Measurements from ENCODE around the gene MYO7B.

DNA sequence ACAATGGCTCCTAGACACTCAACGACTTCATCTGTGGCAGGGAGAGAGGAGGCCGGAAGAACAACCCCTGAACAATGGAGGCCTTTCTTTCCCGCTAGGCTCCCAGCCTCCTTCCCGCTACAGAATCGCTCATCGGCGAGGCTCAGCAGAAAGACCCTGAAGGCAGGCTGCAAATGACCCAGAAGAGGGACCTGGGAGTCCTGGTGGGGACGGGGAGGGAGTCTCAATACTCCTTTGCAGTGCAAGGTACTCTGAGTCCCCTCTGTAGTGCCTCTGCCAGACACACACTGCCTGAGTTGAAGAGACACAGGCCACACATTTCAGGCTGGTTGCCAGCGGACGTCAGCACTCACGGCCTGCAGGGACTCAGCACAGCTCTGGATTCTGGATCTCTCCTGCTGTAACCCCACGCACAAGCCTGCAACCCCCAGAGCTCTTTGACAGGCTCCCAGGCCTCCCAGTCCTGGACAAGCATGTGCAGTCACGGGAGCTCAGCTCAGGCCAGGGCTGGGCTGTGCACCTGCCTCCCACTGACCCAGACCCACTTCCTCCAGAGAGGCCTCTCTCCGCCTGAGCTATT, 116.6 kb downstream of the MYO7B start:
- TF ChIP-seq ZFP30 (CRISPR knock-in tag; IDR thresholded peaks at IDR 0.05) (no peak), ISL1 (CRISPR knock-in tag; IDR thresholded peaks at IDR 0.05) (no peak), OSR1 (CRISPR knock-in tag; IDR thresholded peaks at IDR 0.05) (no peak), ESRRG (CRISPR knock-in tag; IDR thresholded peaks at IDR 0.05) (no peak), TCF4 (CRISPR knock-in tag; IDR thresholded peaks at IDR 0.05; ENCODE audit: borderline replicate concordance) (peak; percentile 82; the same call in 1 of the 2 replicates), ARNTL (CRISPR knock-in tag; IDR thresholded peaks at IDR 0.05; ENCODE audit: borderline replicate concordance, low read depth) (no peak), ZNF8 (CRISPR knock-in tag; IDR thresholded peaks at IDR 0.05) (no peak), CSDC2 (CRISPR knock-in tag; IDR thresholded peaks at IDR 0.05) (no peak), GLIS3 (CRISPR knock-in tag; IDR thresholded peaks at IDR 0.05) (no peak), ZNF565 (CRISPR knock-in tag; conservative IDR thresholded peaks at IDR 0.05; ENCODE audit: low read depth) (0 out of 2 replicates have a peak, but pooled peaks have one; percentile 33)
- TF ChIP-seq, protein P1, sequence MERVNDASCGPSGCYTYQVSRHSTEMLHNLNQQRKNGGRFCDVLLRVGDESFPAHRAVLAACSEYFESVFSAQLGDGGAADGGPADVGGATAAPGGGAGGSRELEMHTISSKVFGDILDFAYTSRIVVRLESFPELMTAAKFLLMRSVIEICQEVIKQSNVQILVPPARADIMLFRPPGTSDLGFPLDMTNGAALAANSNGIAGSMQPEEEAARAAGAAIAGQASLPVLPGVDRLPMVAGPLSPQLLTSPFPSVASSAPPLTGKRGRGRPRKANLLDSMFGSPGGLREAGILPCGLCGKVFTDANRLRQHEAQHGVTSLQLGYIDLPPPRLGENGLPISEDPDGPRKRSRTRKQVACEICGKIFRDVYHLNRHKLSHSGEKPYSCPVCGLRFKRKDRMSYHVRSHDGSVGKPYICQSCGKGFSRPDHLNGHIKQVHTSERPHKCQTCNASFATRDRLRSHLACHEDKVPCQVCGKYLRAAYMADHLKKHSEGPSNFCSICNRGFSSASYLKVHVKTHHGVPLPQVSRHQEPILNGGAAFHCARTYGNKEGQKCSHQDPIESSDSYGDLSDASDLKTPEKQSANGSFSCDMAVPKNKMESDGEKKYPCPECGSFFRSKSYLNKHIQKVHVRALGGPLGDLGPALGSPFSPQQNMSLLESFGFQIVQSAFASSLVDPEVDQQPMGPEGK (CRISPR knock-in tag; IDR thresholded peaks at IDR 0.05; ENCODE audit: borderline replicate concordance), result no peak
- TF ChIP-seq, protein P2, sequence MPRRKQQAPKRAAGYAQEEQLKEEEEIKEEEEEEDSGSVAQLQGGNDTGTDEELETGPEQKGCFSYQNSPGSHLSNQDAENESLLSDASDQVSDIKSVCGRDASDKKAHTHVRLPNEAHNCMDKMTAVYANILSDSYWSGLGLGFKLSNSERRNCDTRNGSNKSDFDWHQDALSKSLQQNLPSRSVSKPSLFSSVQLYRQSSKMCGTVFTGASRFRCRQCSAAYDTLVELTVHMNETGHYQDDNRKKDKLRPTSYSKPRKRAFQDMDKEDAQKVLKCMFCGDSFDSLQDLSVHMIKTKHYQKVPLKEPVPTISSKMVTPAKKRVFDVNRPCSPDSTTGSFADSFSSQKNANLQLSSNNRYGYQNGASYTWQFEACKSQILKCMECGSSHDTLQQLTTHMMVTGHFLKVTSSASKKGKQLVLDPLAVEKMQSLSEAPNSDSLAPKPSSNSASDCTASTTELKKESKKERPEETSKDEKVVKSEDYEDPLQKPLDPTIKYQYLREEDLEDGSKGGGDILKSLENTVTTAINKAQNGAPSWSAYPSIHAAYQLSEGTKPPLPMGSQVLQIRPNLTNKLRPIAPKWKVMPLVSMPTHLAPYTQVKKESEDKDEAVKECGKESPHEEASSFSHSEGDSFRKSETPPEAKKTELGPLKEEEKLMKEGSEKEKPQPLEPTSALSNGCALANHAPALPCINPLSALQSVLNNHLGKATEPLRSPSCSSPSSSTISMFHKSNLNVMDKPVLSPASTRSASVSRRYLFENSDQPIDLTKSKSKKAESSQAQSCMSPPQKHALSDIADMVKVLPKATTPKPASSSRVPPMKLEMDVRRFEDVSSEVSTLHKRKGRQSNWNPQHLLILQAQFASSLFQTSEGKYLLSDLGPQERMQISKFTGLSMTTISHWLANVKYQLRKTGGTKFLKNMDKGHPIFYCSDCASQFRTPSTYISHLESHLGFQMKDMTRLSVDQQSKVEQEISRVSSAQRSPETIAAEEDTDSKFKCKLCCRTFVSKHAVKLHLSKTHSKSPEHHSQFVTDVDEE (CRISPR knock-in tag; IDR thresholded peaks at IDR 0.05), result peak; percentile 64; the same call in 1 of the 2 replicates
- TF ChIP-seq, protein P3, sequence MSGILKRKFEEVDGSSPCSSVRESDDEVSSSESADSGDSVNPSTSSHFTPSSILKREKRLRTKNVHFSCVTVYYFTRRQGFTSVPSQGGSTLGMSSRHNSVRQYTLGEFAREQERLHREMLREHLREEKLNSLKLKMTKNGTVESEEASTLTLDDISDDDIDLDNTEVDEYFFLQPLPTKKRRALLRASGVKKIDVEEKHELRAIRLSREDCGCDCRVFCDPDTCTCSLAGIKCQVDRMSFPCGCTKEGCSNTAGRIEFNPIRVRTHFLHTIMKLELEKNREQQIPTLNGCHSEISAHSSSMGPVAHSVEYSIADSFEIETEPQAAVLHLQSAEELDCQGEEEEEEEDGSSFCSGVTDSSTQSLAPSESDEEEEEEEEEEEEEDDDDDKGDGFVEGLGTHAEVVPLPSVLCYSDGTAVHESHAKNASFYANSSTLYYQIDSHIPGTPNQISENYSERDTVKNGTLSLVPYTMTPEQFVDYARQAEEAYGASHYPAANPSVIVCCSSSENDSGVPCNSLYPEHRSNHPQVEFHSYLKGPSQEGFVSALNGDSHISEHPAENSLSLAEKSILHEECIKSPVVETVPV (CRISPR knock-in tag; IDR thresholded peaks at IDR 0.05), result no peak

Measured in SK-N-SH treated with all-trans-retinoic acid at 6 μM for 48 hours (cell line).